HT-29 (cell line): ENCODE data around the gene UFSP2. TPM values are rescaled to one million over a fixed set of nuclear protein-coding genes. Genes with fewer than 3 reads are reported as not detected.

Experiments used
- DNase-seq: peaks from one replicate; pipeline ENCODE4 v3.0.0-alpha.2; 2015; ENCODE audit warnings: low spot score
- small RNA-seq: library from RNA; depleted of rRNA; stranded (forward); fragments of <200 nt; gene quantifications from one replicate; pipeline ENCODE3, GENCODE V24; 2014
- total RNA-seq: library from RNA; depleted of rRNA; stranded (reverse); fragments of >200 nt; shearing (Covaris generic); gene quantifications from 2 replicates; pipeline ENCODE4 v1.2.3, GENCODE V29; 2014; rRNA removed

UFSP2 gene
- total RNA-seq, 1 experiment from 2014 or later = 5.2 TPM

GRCh38 chr4:185352741-185353140, 73.0 kb downstream of the UFSP2 start:
- DNase-seq = no peak

DNA sequence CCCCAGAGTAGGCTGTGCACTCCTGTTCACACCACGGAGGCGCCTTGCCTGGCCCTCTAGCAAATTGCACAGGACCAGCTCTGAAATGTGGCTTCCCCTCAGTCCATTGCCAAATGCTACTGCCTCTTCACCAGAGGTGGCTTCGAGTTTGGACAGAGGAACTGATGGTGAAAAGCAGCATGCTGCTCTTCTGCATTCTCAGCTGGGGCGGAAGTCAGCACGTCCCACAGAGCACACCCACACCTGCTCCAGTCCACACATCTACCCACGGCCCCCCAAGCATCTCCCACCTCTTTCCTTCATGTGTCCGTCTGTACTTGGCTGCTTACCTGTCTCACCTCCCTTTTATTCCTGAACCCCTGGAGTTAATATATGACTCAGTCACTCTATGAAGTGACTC, 73.6 kb downstream of the UFSP2 start:
- DNase-seq = no peak

DNA sequence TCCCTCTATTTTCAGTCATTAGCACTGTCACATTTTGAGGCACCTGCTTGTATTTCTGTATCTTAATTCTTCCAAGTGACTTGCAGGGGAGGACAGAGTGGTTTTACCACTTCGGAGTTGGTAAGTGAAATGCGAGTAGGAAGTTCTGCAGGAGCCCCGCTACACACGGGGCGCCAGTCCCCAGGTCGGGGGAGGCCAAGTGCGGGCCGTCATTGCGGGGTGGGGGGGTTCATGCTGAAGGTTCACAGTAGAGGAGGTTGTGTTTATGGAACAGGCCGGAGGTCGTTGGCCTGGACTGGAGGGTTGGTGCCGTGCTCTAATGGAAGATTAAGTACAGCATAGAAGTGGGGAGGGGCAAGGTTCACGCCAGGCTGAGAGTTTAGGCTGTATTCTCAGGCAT, 74.1 kb downstream of the UFSP2 start:
- no peak for DNase-seq

Small RNAs within 50 kb of the gene (small RNA-seq; reads per million reads assigned to genes)
- not detected for gene RF00019

Other genes with a start within 250 kb of the UFSP2 start
- gene CFAP97, start 222.0 kb downstream of the UFSP2 start, total RNA-seq = 7.1 and 8.0 TPM in 2 replicates
- 3.3 and 4.8 TPM in 2 replicates for gene SNX25, start 216.4 kb downstream of the UFSP2 start, total RNA-seq
- 0.13 and 0.61 TPM in 2 replicates for gene LRP2BP, start 30.0 kb downstream of the UFSP2 start, total RNA-seq
- gene ANKRD37, start 29.1 kb downstream of the UFSP2 start, total RNA-seq = 6.7 and 10.4 TPM in 2 replicates
- not detected in 2 replicates for gene CCDC110, start 45.8 kb upstream of the UFSP2 start, total RNA-seq
- gene PDLIM3, start 109.5 kb upstream of the UFSP2 start, total RNA-seq = not detected in 2 replicates